Neural progenitor cell (in vitro differentiated cells): ENCODE data around the gene MPC2.

Source experiments
- CTCF ChIP-seq: fragments of 200-600 bp; sonication (generic); IDR thresholded peaks from 2 replicates; pipeline ENCODE4 v1.5.1; 2017; ENCODE audit warnings: antibody characterized with exemption, mild to moderate bottlenecking
- EZH2 ChIP-seq: fragments of 200-600 bp; sonication (generic); IDR thresholded peaks from 2 replicates; pipeline ENCODE4 v1.6.1; 2017; ENCODE audit warnings: antibody characterized with exemption, mild to moderate bottlenecking, moderate library complexity
- EZH2phosphoT487 ChIP-seq: fragments of 200-600 bp; sonication (generic); IDR thresholded peaks from 2 replicates; pipeline ENCODE4 v1.6.1; 2017; ENCODE audit warnings: antibody characterized with exemption

- no peak for TF ChIP-seq CTCF
- TF ChIP-seq EZH2: no peak
- TF ChIP-seq EZH2phosphoT487: no peak
Measured at GRCh38 chr1:167871331-167871730, 65.5 kb downstream of the MPC2 start.
